IMR-90 (cell line): ENCODE data around the gene S100A12. TPM values are rescaled to one million over a fixed set of nuclear protein-coding genes. Genes with fewer than 3 reads are reported as not detected.

Experiments
- ATAC-seq: fragments of 200-7000 bp; cut with Tn5 transposase; 2 replicates; pipeline ENCODE4 v1.9.1; 2020; ENCODE audit warnings: low read depth, mild to moderate bottlenecking, moderate library complexity
- BruUV-seq: library from RNA; stranded (reverse); fragments of 400-500 nt; replicated peaks from 2 replicates; lab custom pipeline; 2021; lab: Mats Ljungman, UMichigan
- CTCF ChIA-PET: fragments of 300-600 bp; formaldehyde crosslinking; extraction: SDS; loops from one replicate; lab custom pipeline; 2021; ENCODE audit warnings: antibody characterized with exemption; lab: Yijun Ruan, JAX
- POLR2A ChIA-PET: fragments of 300-600 bp; sonication (Branson Sonifier 250); formaldehyde crosslinking; loops from one replicate; lab custom pipeline; 2022; ENCODE audit warnings: antibody characterized with exemption; ENCODE audit not compliant: unreplicated experiment; lab: Charles Lee
- DNase-seq: peaks from one replicate; pipeline ENCODE4 v3.0.0; 2013
- H2AFZ ChIP-seq: replicated peaks from 2 replicates; pipeline ENCODE3; 2013; ENCODE audit warnings: low read length, mild to moderate bottlenecking; ENCODE audit not compliant: poor library complexity
- H2AK5ac ChIP-seq: 2 replicates; pipeline ENCODE4 v1.6.1; 2013; ENCODE audit warnings: low read depth, low read length, inconsistent platforms
- H2AK9ac ChIP-seq: replicated peaks from 2 replicates; pipeline ENCODE3; 2013; ENCODE audit warnings: mild to moderate bottlenecking, low read depth, low read length, moderate library complexity; ENCODE audit not compliant: poor library complexity
- H2BK120ac ChIP-seq: 2 replicates; pipeline ENCODE4 v1.6.1; 2013; ENCODE audit warnings: low read depth, low read length, inconsistent platforms
- H2BK15ac ChIP-seq: 3 replicates; pipeline ENCODE4 v1.6.1; 2013; ENCODE audit warnings: low read depth, low read length, inconsistent platforms
- H2BK20ac ChIP-seq: 2 replicates; pipeline ENCODE4 v1.6.1; 2013; ENCODE audit warnings: low read depth, mild to moderate bottlenecking, inconsistent platforms, low read length, moderate library complexity
- H2BK5ac ChIP-seq: 2 replicates; pipeline ENCODE4 v1.6.1; 2013; ENCODE audit warnings: mild to moderate bottlenecking, low read depth, low read length, inconsistent platforms; ENCODE audit not compliant: poor library complexity, severe bottlenecking
- H3K14ac ChIP-seq: replicated peaks from 2 replicates; pipeline ENCODE4 v1.6.1; 2013; ENCODE audit warnings: low read depth, low read length, inconsistent platforms
- H3K18ac ChIP-seq: 2 replicates; pipeline ENCODE4 v1.6.1; 2013; ENCODE audit warnings: low read depth, low read length, control low read depth
- H3K23ac ChIP-seq: 2 replicates; pipeline ENCODE4 v1.6.1; 2013; ENCODE audit warnings: low read depth, low read length, inconsistent platforms
- H3K27ac ChIP-seq: 2 replicates; pipeline ENCODE4 v1.5.1; 2013; ENCODE audit warnings: mild to moderate bottlenecking, control low read depth, low read length; ENCODE audit not compliant: insufficient read depth
- H3K27me3 ChIP-seq: 2 replicates; pipeline ENCODE4 v1.6.1; 2013; ENCODE audit warnings: low read length; ENCODE audit not compliant: control insufficient read depth, insufficient read depth
- H3K36me3 ChIP-seq: 2 replicates; pipeline ENCODE4 v1.6.1; 2013; ENCODE audit warnings: low read length, mixed read lengths; ENCODE audit not compliant: control insufficient read depth, insufficient read depth
- H3K4ac ChIP-seq: 2 replicates; pipeline ENCODE4 v1.6.1; 2013; ENCODE audit warnings: low read depth, low read length, inconsistent platforms
- H3K4me1 ChIP-seq: 2 replicates; pipeline ENCODE4 v1.6.1; 2013; ENCODE audit warnings: low read length, mixed read lengths; ENCODE audit not compliant: control insufficient read depth, insufficient read depth
- H3K4me2 ChIP-seq: 2 replicates; pipeline ENCODE4 v1.6.1; 2013; ENCODE audit warnings: low read depth, mild to moderate bottlenecking, control low read depth, low read length, moderate library complexity
- H3K4me3 ChIP-seq: 2 replicates; pipeline ENCODE4 v1.5.1; 2013; ENCODE audit warnings: low read depth, mild to moderate bottlenecking, control low read depth, low read length, moderate library complexity; ENCODE audit not compliant: insufficient read depth
- H3K56ac ChIP-seq: 2 replicates; pipeline ENCODE4 v1.6.1; 2013; ENCODE audit warnings: low read length, inconsistent platforms; ENCODE audit not compliant: insufficient read depth; ENCODE audit errors: extremely low read depth
- H3K79me1 ChIP-seq, 2 experiments: 2 replicates each; pipeline ENCODE4 v1.6.1; 2013; ENCODE audit warnings: low read length in 2 of 2, inconsistent platforms in 1 of 2, low read depth in 1 of 2
- H3K9ac ChIP-seq: 2 replicates; pipeline ENCODE4 v1.6.1; 2013; ENCODE audit warnings: low read depth, low read length, control low read depth
- H3K9me1 ChIP-seq: 2 replicates; pipeline ENCODE4 v1.6.1; 2013; ENCODE audit warnings: low read length, inconsistent platforms; ENCODE audit not compliant: insufficient read depth
- H3K9me3 ChIP-seq: 2 replicates; pipeline ENCODE4 v1.6.1; 2013; ENCODE audit warnings: low read length; ENCODE audit not compliant: control insufficient read depth, insufficient read depth
- H4K20me1 ChIP-seq: 2 replicates; pipeline ENCODE4 v1.6.1; 2013; ENCODE audit warnings: low read length, inconsistent platforms; ENCODE audit not compliant: insufficient read depth
- H4K5ac ChIP-seq: 2 replicates; pipeline ENCODE4 v1.6.1; 2013; ENCODE audit warnings: mild to moderate bottlenecking, low read depth, low read length, control low read depth
- H4K8ac ChIP-seq, 2 experiments: 2 replicates each; pipeline ENCODE4 v1.6.1; 2013; ENCODE audit warnings: low read depth in 2 of 2, low read length in 2 of 2, control low read depth in 1 of 2, inconsistent platforms in 1 of 2
- H4K91ac ChIP-seq: 2 replicates; pipeline ENCODE4 v1.6.1; 2013; ENCODE audit warnings: low read depth, low read length, inconsistent platforms; ENCODE audit not compliant: insufficient read depth
- POLR2A ChIP-seq: IDR thresholded peaks from 2 replicates; pipeline ENCODE4 v1.6.1; 2012; ENCODE audit warnings: mild to moderate bottlenecking, low read depth, low read length
- RAD21 ChIP-seq: IDR thresholded peaks from 2 replicates; pipeline ENCODE4 v1.6.1; 2012; ENCODE audit warnings: low read length, improper control_type of control experiment
- WGBS, 2 experiments: methylation state at CpG; one replicate each; pipeline versions ENCODE4 v1.1.5 to v1.1.7; 2013; ENCODE audit warnings: missing lambda C conversion rate in 2 of 2; ENCODE audit not compliant: insufficient read length in 1 of 2; ENCODE audit errors: extremely low coverage in 2 of 2; 5-methylcytosine and 5-hydroxymethylcytosine counted together
- dilution Hi-C: fragments of 300-500 bp; cut with HindIII; formaldehyde crosslinking; loops from one replicate; pipeline ENCODE4 v1.14.3; 2018; ENCODE audit warnings: low sequenced_read_pairs; ENCODE audit not compliant: unreplicated experiment
- in situ Hi-C: fragments of 300-500 bp; cut with MboI; formaldehyde crosslinking; loops from 3 replicates; pipeline ENCODE4 v1.14.3; 2019; ENCODE audit warnings: low sequenced_read_pairs, inconsistent platforms, mixed read lengths
- intact Hi-C: fragments of 100-400 bp; cut with micrococcal nuclease; formaldehyde crosslinking; loops from 2 replicates; pipeline ENCODE4 v1.10.0; 2022
- polyA plus RNA-seq, 3 experiments: library from polyadenylated mRNA; depleted of rRNA; stranded (reverse); fragments of >200 nt; gene quantifications; 2 replicates each; pipeline ENCODE4 v1.2.3, GENCODE V29; 2012; ENCODE audit warnings: low replicate concordance in 1 of 3
- total RNA-seq: library from RNA; depleted of rRNA; stranded (reverse); fragments of >200 nt; gene quantifications from 2 replicates; pipeline ENCODE4 v1.2.3, GENCODE V29; 2012
- TF ChIP-seq, protein P1 (sequence below): conservative IDR thresholded peaks from 2 replicates; pipeline ENCODE4 v1.5.1; 2012; ENCODE audit warnings: mild to moderate bottlenecking, low read depth, low read length, improper control_type of control experiment

Gene S100A12
- total and polyA plus RNA-seq, 2 of the 4 experiments (the other 2 are of a cell fraction): not detected

- ChIA-PET CTCF (interaction anchor here (0.7 to 3.8 kb wide), 10 partner anchors 10 to 217 kb away, joined by 3 to 41 read pairs (median 4); no protein-coding TSS in a partner anchor), POLR2A (no interaction called here)
- H3K9me3 ChIP-seq: no peaks in the 10 kb centered on the region
- no peak overlapping the region for H4K8ac ChIP-seq
- dilution Hi-C loops: no loop called here
- peaks cover 5% of the 10 kb centered on the region; the same call in 1 of the 2 replicates for H3K27me3 ChIP-seq
- no peak overlapping the region for H2AK5ac ChIP-seq
- ATAC-seq: 0 out of 2 replicates have a peak, but pooled peaks have one; percentile 33
- no peak overlapping the region for H3K9ac ChIP-seq
- 49% methylated on average over 3 of the region's 7 CpGs; no CpG with 5 or more reads in 1 of the 2 experiments for WGBS, 2 experiments
- no peak overlapping the region for H3K23ac ChIP-seq
- no peak overlapping the region for H3K56ac ChIP-seq
- no TSS peak for BruUV-seq
- no peaks in the 10 kb centered on the region for H3K4me1 ChIP-seq
- H4K5ac ChIP-seq: no peak overlapping the region
- no peaks in the 10 kb centered on the region for H3K79me1 ChIP-seq
- H3K4me3 ChIP-seq: no peak overlapping the region
- H2BK5ac ChIP-seq: no peak overlapping the region
- no peak overlapping the region for H2AK9ac ChIP-seq
- DNase-seq: no peak
- H3K14ac ChIP-seq: no peak overlapping the region
- no peak overlapping the region for H2AFZ ChIP-seq
- no peak overlapping the region for H4K91ac ChIP-seq
- no peak overlapping the region for H2BK15ac ChIP-seq
- intact Hi-C loops: no loop called here
- no peak overlapping the region for H3K4me2 ChIP-seq
- H3K18ac ChIP-seq: no peak overlapping the region
- H3K9me1 ChIP-seq: no peaks in the 10 kb centered on the region
- no peaks in the 10 kb centered on the region for H4K20me1 ChIP-seq
- no peak overlapping the region for H3K27ac ChIP-seq
- in situ Hi-C loops: no loop called here
- H2BK120ac ChIP-seq: no peak overlapping the region
- TF ChIP-seq RAD21 (peak; percentile 20; the same call in 1 of the 2 replicates), POLR2A (no peak)
- TF ChIP-seq, protein P1, sequence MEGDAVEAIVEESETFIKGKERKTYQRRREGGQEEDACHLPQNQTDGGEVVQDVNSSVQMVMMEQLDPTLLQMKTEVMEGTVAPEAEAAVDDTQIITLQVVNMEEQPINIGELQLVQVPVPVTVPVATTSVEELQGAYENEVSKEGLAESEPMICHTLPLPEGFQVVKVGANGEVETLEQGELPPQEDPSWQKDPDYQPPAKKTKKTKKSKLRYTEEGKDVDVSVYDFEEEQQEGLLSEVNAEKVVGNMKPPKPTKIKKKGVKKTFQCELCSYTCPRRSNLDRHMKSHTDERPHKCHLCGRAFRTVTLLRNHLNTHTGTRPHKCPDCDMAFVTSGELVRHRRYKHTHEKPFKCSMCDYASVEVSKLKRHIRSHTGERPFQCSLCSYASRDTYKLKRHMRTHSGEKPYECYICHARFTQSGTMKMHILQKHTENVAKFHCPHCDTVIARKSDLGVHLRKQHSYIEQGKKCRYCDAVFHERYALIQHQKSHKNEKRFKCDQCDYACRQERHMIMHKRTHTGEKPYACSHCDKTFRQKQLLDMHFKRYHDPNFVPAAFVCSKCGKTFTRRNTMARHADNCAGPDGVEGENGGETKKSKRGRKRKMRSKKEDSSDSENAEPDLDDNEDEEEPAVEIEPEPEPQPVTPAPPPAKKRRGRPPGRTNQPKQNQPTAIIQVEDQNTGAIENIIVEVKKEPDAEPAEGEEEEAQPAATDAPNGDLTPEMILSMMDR: peak; percentile 29; the same call in 1 of the 2 replicates
- H3K4ac ChIP-seq: no peak overlapping the region
- no peak overlapping the region for H2BK20ac ChIP-seq
- no peaks in the 10 kb centered on the region for H3K36me3 ChIP-seq
Observed at GRCh38 chr1:153353226-153353947, 22.0 kb downstream of the S100A12 start.
